Stimulated activated naive CD8-positive, alpha-beta T cell treated with anti-CD3 and anti-CD28 coated beads, Interleukin-15, amount 100 ng/mL, for 72 hours (primary cell): Measurements from ENCODE around the gene ADAMTS5.

Source experiments
- ATAC-seq: fragments of 150-1000 bp; cut with Tn5 transposase; 2 replicates; pipeline ENCODE4 v1.10.0; 2021; ENCODE audit warnings: mild to moderate bottlenecking, moderate library complexity
- DNase-seq, 2 donors: peaks; one replicate each; pipeline ENCODE4 v3.0.0; 2021 to 2022
- H3K27ac Mint-ChIP-seq, 2 donors: one replicate each; pipeline ENCODE4 v1.8.0; 2022; ENCODE audit warnings: mild to moderate bottlenecking in 2 of 2, mixed read lengths in 2 of 2, moderate library complexity in 2 of 2
- H3K27me3 Mint-ChIP-seq: one replicate; pipeline ENCODE4 v1.8.0; 2022; ENCODE audit warnings: mixed read lengths
- H3K4me1 Mint-ChIP-seq: one replicate; pipeline ENCODE4 v1.8.0; 2022; ENCODE audit warnings: mild to moderate bottlenecking, mixed read lengths
- H3K4me3 Mint-ChIP-seq, 2 donors: one replicate each; pipeline ENCODE4 v1.8.0; 2022; ENCODE audit warnings: mild to moderate bottlenecking in 2 of 2, mixed read lengths in 2 of 2, moderate library complexity in 1 of 2
- H3K9me3 Mint-ChIP-seq, 2 donors: one replicate each; pipeline ENCODE4 v1.8.0; 2022; ENCODE audit warnings: mixed read lengths in 2 of 2

Gene ADAMTS5

DNA sequence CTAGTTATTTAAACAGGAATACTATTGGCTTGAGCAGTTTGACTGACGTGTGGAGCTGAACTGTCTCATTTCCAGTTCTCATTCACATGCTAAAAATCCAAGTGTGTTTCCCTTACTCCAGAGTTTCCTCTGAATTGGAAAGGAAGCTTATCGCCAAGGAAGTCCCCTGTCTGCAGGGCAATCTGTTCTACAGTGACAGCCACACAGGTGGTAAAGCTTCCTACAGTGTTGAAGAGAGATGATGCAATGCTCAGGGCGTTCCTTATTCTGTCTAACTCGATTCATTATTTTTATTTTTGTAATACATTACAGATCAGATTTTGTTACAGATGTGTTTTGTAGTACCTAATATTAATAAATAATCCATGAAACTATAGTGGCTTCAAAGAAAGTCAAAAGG, 41.3 kb downstream of the ADAMTS5 start:
- no peak for DNase-seq
- H3K9me3 Mint-ChIP-seq: no peaks in the 10 kb centered on the region
- no peaks in the 10 kb centered on the region for H3K27me3 Mint-ChIP-seq
- H3K4me1 Mint-ChIP-seq: no peaks in the 10 kb centered on the region
- H3K4me3 Mint-ChIP-seq: no peak overlapping the region
- ATAC-seq: no peak
- peak overlapping the region in 1 of 2 donors; percentile 81 for H3K27ac Mint-ChIP-seq

DNA sequence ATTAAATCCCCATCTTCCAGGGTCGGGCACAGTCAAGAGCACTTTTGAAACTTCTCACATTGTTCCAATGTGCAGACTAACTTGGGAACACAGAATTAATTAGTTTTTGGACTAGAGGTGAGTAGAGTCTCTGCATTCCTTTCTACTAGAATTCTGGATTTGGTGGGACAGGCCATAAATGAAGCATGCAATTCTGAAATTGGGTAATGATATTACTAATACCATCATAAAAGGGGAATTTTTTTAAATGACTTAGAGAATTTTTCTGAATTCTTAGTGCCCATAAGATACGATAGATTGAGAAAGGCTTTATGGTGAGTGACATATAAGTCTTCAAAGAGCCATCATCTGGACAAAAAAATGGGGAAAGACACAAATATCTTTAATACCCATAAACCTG, 41.8 kb downstream of the ADAMTS5 start:
- H3K27me3 Mint-ChIP-seq: no peaks in the 10 kb centered on the region
- no peaks in the 10 kb centered on the region for H3K9me3 Mint-ChIP-seq
- no peak overlapping the region for H3K27ac Mint-ChIP-seq
- ATAC-seq (no peak), DNase-seq (no peak)
- H3K4me3 Mint-ChIP-seq: no peak overlapping the region
- H3K4me1 Mint-ChIP-seq: no peaks in the 10 kb centered on the region

GRCh38 chr21:26923986-26924385, 42.9 kb downstream of the ADAMTS5 start:
- Mint-ChIP-seq H3K9me3 (no peaks in the 10 kb centered on the region), H3K4me1 (no peaks in the 10 kb centered on the region), H3K27me3 (no peaks in the 10 kb centered on the region), H3K4me3 (no peak overlapping the region), H3K27ac (no peak overlapping the region)
- ATAC-seq: no peak
- DNase-seq: no peak

- Mint-ChIP-seq H3K4me3 (no peak overlapping the region), H3K4me1 (no peaks in the 10 kb centered on the region), H3K9me3 (no peaks in the 10 kb centered on the region), H3K27me3 (no peaks in the 10 kb centered on the region), H3K27ac (no peak overlapping the region)
- ATAC-seq (no peak), DNase-seq (no peak)
Measured at GRCh38 chr21:26920055-26920454, 46.8 kb downstream of the ADAMTS5 start.

DNA sequence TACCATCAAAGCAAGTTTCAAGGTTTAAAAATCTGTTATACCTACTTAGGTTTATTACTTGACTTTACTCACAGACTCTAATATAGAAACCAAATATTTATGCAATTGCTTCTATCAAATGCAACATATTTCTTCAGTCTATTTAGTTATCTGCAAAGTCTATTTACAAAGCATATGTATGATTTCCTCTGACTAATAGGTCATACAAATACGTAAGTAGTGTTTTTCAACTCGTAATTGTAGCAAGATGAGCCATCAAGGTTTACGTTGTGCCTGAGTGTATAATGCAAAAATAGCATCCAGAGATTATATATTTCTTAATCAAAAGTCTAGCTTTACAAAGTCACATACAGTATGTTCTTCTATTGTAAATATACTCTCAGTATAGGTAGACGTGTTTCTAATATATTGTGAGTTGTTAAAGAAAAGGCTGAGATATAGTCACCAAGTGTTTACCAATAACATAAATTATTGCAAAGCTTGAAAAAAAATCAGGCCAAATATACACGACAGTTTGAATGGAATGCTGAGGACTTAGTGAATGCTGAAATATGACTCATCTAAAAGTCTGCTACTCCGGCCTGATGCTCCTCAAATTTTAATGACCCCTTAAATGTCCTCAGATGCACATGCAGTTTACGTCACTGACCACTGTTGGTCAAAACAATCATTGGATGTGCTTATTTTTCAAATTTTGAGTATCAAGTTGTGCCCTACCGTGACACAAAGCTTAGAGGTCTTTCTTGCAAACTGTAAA, 48.4 kb downstream of the ADAMTS5 start:
- Mint-ChIP-seq H3K27ac (no peak overlapping the region), H3K4me3 (no peak overlapping the region), H3K9me3 (peaks cover 4 to 11% of the 10 kb centered on the region in 2 donors), H3K4me1 (no peaks in the 10 kb centered on the region), H3K27me3 (peaks cover 11% of the 10 kb centered on the region)
- ATAC-seq (no peak), DNase-seq (no peak)

DNA sequence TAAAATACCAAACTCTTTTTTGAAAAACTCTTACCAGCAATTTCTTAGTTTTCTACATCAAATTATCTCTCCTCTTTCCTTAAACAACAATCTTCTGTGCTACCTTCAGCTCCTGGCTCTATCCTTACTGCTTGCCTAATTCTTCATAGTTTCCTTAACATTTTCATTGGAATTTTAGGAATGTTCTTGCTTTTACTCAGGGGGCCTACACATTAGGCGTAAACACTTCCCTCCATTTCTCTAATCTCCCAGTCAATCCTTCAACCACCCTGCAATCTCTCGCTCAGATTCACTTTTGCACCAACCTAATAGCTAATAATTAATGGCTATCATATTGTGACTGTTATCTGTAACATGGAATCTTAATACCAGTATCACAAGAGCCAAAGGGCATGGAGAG, 50.1 kb downstream of the ADAMTS5 start:
- Mint-ChIP-seq H3K27ac (no peak overlapping the region), H3K27me3 (peaks cover 11% of the 10 kb centered on the region), H3K4me1 (no peaks in the 10 kb centered on the region), H3K4me3 (no peak overlapping the region), H3K9me3 (peaks cover 4 to 11% of the 10 kb centered on the region in 2 donors)
- DNase-seq: no peak
- ATAC-seq: no peak

DNA sequence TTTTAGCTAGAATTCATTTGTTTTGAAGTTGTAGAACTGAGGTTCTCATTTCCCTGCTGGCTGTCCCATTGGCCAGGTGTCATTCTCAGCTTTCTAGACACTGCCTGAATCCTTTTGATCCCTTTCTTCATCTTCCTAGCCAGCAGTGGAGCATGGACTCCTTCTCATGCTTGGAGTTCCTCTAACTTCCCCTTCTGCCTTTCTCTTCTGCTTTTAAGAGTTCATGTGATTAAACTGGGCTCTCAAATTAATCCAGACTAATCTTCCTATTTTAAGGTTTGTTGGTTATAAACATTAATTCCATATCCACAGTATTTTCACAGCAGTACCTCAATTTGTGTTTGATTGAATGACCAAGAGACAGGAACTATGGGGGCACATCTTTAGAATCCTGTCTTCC, 52.3 kb downstream of the ADAMTS5 start:
- DNase-seq (no peak), ATAC-seq (no peak)
- no peak overlapping the region for H3K27ac Mint-ChIP-seq
- peaks cover 4 to 11% of the 10 kb centered on the region in 2 donors for H3K9me3 Mint-ChIP-seq
- no peaks in the 10 kb centered on the region for H3K4me1 Mint-ChIP-seq
- no peak overlapping the region for H3K4me3 Mint-ChIP-seq
- H3K27me3 Mint-ChIP-seq: peaks cover 11% of the 10 kb centered on the region

GRCh38 chr21:26912466-26912865, 54.4 kb downstream of the ADAMTS5 start:
- DNase-seq (no peak), ATAC-seq (no peak)
- no peak overlapping the region for H3K27ac Mint-ChIP-seq
- H3K4me1 Mint-ChIP-seq: no peaks in the 10 kb centered on the region
- H3K9me3 Mint-ChIP-seq: peaks cover 4 to 11% of the 10 kb centered on the region in 2 donors
- peaks cover 11% of the 10 kb centered on the region for H3K27me3 Mint-ChIP-seq
- H3K4me3 Mint-ChIP-seq: no peak overlapping the region

DNA sequence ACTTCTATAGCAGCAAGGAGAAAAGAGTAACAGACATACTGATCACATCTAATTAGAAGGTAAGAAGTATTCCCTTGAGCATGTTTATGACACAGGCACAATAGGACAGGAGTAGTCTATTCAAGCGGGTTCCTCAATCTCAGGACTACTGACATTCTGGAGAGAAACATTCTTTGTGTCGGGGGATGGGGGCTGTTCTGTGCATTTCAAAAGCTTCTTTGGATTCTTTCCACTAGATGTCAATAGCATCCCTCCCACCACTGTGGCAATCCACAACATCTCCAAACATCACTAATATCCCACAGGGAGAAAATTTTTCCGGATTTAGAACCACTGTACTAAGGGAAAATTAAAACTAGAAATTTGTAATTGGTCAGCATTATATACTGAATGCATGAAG, 56.9 kb downstream of the ADAMTS5 start:
- H3K4me3 Mint-ChIP-seq: no peak overlapping the region
- ATAC-seq (no peak), DNase-seq (no peak)
- H3K9me3 Mint-ChIP-seq: peaks cover 9 to 16% of the 10 kb centered on the region in 2 donors
- H3K27me3 Mint-ChIP-seq: peaks cover 11% of the 10 kb centered on the region
- H3K27ac Mint-ChIP-seq: no peak overlapping the region
- no peaks in the 10 kb centered on the region for H3K4me1 Mint-ChIP-seq

DNA sequence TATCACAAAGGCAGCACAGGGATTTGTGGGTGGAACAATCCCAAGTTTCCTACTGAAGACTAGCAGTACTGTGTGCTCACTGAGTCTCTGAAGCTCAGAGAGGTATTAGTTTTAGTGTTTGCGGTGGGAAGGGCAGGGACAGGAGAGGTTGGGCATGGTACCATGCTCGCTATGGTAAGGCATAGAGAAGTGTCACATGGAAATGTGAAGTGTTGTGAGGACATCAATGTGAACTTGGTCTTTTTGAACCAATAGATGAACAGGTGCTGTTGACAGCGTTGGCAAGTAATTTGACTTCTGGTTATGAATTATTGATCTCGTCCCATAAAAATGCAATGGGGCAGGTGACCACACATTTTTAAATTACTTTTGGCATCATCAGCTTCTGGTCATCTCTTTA, 65.9 kb downstream of the ADAMTS5 start:
- no peak overlapping the region for H3K4me3 Mint-ChIP-seq
- ATAC-seq: no peak
- no peaks in the 10 kb centered on the region for H3K4me1 Mint-ChIP-seq
- no peak for DNase-seq
- no peak overlapping the region for H3K27ac Mint-ChIP-seq
- H3K9me3 Mint-ChIP-seq: peaks cover 5 to 6% of the 10 kb centered on the region in 2 donors
- H3K27me3 Mint-ChIP-seq: no peaks in the 10 kb centered on the region

DNA sequence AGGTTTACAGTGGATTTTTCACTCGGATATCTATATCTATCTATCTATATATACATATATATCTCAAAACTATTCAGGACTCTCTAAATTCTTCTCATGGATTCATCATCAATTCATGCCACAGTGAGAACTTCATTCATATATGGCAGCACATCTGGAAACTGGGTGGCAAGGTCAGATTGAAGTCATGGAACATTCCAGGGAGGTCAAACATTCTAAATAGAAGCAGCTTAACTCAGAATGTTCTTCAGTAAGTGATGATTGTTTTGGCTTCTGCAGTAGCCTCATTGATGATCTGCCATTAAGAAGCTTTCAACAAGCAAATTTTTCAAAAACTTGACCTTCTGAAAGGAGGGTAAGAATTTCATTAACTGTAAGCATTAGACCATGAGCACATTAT, 74.7 kb downstream of the ADAMTS5 start:
- no peak for ATAC-seq
- Mint-ChIP-seq H3K4me1 (no peaks in the 10 kb centered on the region), H3K27me3 (peaks cover 20% of the 10 kb centered on the region), H3K9me3 (peaks cover 0 to 2% of the 10 kb centered on the region in 2 donors), H3K27ac (no peak overlapping the region), H3K4me3 (no peak overlapping the region)
- DNase-seq: no peak

GRCh38 chr21:26888931-26889330, 78.0 kb downstream of the ADAMTS5 start:
- Mint-ChIP-seq H3K27me3 (peaks cover 25% of the 10 kb centered on the region), H3K9me3 (peaks cover 0 to 5% of the 10 kb centered on the region in 2 donors), H3K4me1 (no peaks in the 10 kb centered on the region), H3K27ac (no peak overlapping the region), H3K4me3 (no peak overlapping the region)
- ATAC-seq (no peak), DNase-seq (no peak)

DNA sequence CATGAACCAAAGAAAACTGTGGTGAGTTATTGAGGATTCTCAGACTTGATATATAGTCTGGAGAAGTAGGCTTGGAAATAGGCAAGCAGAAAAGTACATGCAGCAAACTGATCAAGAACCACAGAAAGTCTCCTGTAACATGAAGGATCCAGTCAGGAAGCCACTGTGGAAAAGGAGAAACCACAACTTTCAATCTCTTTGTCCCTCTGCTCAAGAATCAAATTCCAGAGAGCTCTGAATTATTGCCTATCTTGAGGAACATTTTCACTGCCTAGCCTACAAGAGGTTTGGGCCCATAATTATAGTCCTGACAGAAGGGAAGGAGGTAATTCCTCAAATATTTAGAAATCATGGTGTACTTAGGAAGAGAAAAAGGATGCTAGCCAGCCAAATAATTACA, 78.6 kb downstream of the ADAMTS5 start:
- Mint-ChIP-seq H3K27ac (no peak overlapping the region), H3K9me3 (peaks cover 0 to 5% of the 10 kb centered on the region in 2 donors), H3K4me1 (no peaks in the 10 kb centered on the region), H3K4me3 (no peak overlapping the region), H3K27me3 (peaks cover 19% of the 10 kb centered on the region)
- ATAC-seq (no peak), DNase-seq (no peak)

- H3K27me3 Mint-ChIP-seq: peaks cover 17% of the 10 kb centered on the region
- H3K4me1 Mint-ChIP-seq: no peaks in the 10 kb centered on the region
- peaks cover 0 to 5% of the 10 kb centered on the region in 2 donors for H3K9me3 Mint-ChIP-seq
- DNase-seq (no peak), ATAC-seq (no peak)
- no peak overlapping the region for H3K27ac Mint-ChIP-seq
- H3K4me3 Mint-ChIP-seq: no peak overlapping the region
Measured at GRCh38 chr21:26887251-26887650, 79.6 kb downstream of the ADAMTS5 start.

DNA sequence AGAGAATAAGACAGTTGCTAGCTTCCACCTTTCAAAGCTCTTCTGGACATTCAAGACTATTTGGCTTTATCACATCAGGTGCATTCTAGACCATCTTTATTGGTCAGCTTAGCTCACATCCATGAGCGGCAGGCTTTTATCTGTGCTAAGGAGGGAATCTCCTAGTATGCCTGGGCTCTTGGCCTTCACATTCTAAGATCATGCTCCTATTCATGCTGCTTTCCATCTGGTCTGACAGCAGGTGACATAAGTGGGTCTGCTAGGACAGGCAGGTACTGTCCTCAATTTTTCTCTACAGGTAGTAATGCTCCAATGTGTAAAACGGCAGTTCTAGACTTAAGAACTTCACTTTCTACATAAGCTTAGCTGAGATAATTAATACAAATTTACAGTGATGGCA, 82.5 kb downstream of the ADAMTS5 start:
- ATAC-seq (no peak), DNase-seq (no peak)
- H3K9me3 Mint-ChIP-seq: peaks cover 0 to 5% of the 10 kb centered on the region in 2 donors
- H3K4me1 Mint-ChIP-seq: no peaks in the 10 kb centered on the region
- H3K27ac Mint-ChIP-seq: no peak overlapping the region
- peaks cover 22% of the 10 kb centered on the region for H3K27me3 Mint-ChIP-seq
- H3K4me3 Mint-ChIP-seq: no peak overlapping the region

- Mint-ChIP-seq H3K4me1 (no peaks in the 10 kb centered on the region), H3K4me3 (no peak overlapping the region)
Measured at GRCh38 chr21:26883768-26884167, 83.1 kb downstream of the ADAMTS5 start.

More at GRCh38 chr21:26883768-26884167, 83.1 kb downstream of the ADAMTS5 start:
- DNase-seq: no peak
- Mint-ChIP-seq H3K27me3 (peaks cover 22% of the 10 kb centered on the region), H3K9me3 (peaks cover 0 to 5% of the 10 kb centered on the region in 2 donors), H3K27ac (no peak overlapping the region)
- no peak for ATAC-seq
